Measurements from ENCODE around the gene RALGAPA2.

DNA sequence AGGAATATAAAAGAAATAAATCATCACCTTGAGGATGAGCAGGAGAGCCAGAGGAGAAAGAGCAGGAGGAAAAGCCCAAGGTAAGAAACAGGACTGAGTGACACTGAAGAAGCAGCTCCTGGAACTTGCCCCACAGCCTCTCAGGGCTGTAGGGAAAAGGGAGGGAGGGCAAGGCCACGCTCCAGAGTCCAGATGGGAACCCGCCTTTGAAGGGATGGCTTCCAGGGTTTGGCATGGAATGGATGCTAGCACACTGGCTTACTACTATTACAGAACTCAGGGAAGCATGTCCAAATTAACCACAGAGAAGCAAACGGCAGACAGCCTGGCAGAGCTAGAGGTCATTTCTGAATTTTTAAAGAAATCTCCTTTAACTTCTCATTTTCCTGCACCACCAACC lies 26.8 kb downstream of the RALGAPA2 start:
- TF ChIP-seq YY1 (IDR thresholded peaks at IDR 0.05; ENCODE audit: insufficient read depth, insufficient read length) (no peak), ZNF274 (IDR thresholded peaks at IDR 0.05; ENCODE audit: low read depth, low read length) (no peak), SUZ12 (IDR thresholded peaks at IDR 0.05; ENCODE audit: extremely low read depth, insufficient read depth, insufficient read length) (no peak)

Data from NT2/D1 (cell line).